Measurements from ENCODE around the gene UPK3A. TPM values are rescaled to one million over a fixed set of nuclear protein-coding genes. Genes with fewer than 3 reads are reported as not detected.
A peak's percentile ranks its signal among the peaks of the same experiment; 100 is the strongest.

UPK3A gene
- total and polyA plus RNA-seq, 10 of the 15 experiments (the other 5 are each of a cell fraction or from before 2014, with no cell fraction given): not detected

DNA sequence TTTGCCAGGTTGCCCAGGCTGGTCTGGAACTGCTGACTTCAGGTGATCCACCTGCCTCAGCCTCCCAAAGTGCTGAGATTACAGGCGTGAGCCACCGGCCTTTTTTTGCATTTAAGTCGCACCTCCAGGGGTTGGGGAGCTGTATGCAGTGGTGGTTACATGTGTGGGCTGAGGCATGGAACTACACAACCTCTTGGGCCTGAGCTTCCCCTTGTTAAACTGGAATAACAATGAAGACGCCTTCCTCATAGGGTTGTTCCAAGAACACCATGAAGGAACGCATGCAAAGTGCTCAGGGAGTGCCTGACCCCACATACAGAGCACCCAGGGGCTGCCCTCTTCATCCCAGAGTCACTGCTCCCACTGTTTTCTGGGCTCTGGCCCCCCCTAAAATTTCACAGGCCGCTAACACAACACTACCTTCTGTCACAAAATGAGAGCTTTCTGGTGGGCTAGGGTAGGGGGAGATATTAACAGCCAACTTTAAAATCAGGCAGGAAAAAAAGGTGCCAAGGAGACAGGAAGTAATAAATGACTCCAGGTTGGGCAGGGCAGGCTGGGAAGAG lies 23.7 kb downstream of the UPK3A start:
- Histone ChIP-seq H3K27ac (ENCODE audit: control insufficient read depth, insufficient read depth) (peak overlapping the region; percentile 63), H3K4me2 (ENCODE audit: control insufficient read depth, insufficient read depth) (peak overlapping the region; percentile 62), H3K9ac (ENCODE audit: control insufficient read depth, insufficient read depth, low read length) (peak overlapping the region; percentile 74), H3K27me3 (replicated peaks in 1 of 2; ENCODE audit: control insufficient read depth in 2 of 2, insufficient read depth in 2 of 2, low read length in 1 of 2) (no peaks in the 10 kb centered on the region), H3K4me3 (peak overlapping the region; percentile 41; the same call in 1 of the 2 replicates), H2AFZ (ENCODE audit: control insufficient read depth, low read depth, low read length) (peak overlapping the region; percentile 94), H3K79me2 (ENCODE audit: control insufficient read depth, insufficient read depth, low read length) (peaks cover 12% of the 10 kb centered on the region), H4K20me1 (ENCODE audit: control insufficient read depth, insufficient read depth) (no peaks in the 10 kb centered on the region), H3K9me3 (replicated peaks; ENCODE audit: control insufficient read depth, insufficient read depth, low read length) (no peaks in the 10 kb centered on the region), H3K36me3 (ENCODE audit: control insufficient read depth in 2 of 2, insufficient read depth in 2 of 2, low read length in 1 of 2) (no peaks in the 10 kb centered on the region), H3K4me1 (ENCODE audit: control insufficient read depth, insufficient read depth, low read length) (peaks cover 19% of the 10 kb centered on the region)
- intact Hi-C loops (cut with micrococcal nuclease; ENCODE audit: unreplicated experiment) (no loop called here), in situ Hi-C loops (cut with MboI) (no loop called here)
- POLR2A ChIA-PET: interaction anchor here (1.1 to 1.4 kb wide), 2 partner anchors 11 to 13 kb away, joined by 3 to 4 read pairs; no protein-coding TSS in a partner anchor
- SMC1A ChIA-PET (ENCODE audit: uncharacterized antibody, unreplicated experiment): interaction anchor here (0.6 to 1.6 kb wide), 3 partner anchors 9 to 11 kb away, joined by 3 to 5 read pairs (median 5); no protein-coding TSS in a partner anchor
- no TSS peak for BruUV-seq (replicated peaks)
- RAD21 ChIA-PET (ENCODE audit: unreplicated experiment): interaction anchor here (0.6 to 1.1 kb wide), 2 partner anchors 9 to 14 kb away, joined by 3 read pairs; no protein-coding TSS in a partner anchor
- peak; percentile 76; the same call in 1 of the 2 replicates for TF ChIP-seq SPI1 (IDR thresholded peaks at IDR 0.05; ENCODE audit: borderline replicate concordance, insufficient read depth, low read depth, low read length)
- TF ChIP-seq, protein P1, sequence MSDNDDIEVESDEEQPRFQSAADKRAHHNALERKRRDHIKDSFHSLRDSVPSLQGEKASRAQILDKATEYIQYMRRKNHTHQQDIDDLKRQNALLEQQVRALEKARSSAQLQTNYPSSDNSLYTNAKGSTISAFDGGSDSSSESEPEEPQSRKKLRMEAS (IDR thresholded peaks at IDR 0.05; ENCODE audit: low read depth, low read length): no peak
- no peak for DNase-seq (ENCODE audit: low read depth, low spot score)
- FAIRE-seq: no peak
- WGBS (ENCODE audit: insufficient coverage, insufficient replicate concordance, low lambda C conversion rate, missing lambda C conversion rate): 64% methylated on average over 6 of the region's 6 CpGs
- no peak for ATAC-seq
- CTCF ChIA-PET: interaction anchor here (1.2 to 1.5 kb wide), 3 partner anchors 8 to 16 kb away, joined by 3 to 5 read pairs (median 4); no protein-coding TSS in a partner anchor

GRCh38 chr22:45308957-45309421 lies 24.2 kb downstream of the UPK3A start:
- peak; percentile 1; the same call in 1 of the 3 replicates for ATAC-seq
- POLR2A ChIA-PET: interaction anchor here (1.1 to 1.4 kb wide), 2 partner anchors 10 to 13 kb away, joined by 3 to 4 read pairs; no protein-coding TSS in a partner anchor
- Histone ChIP-seq H3K9me3 (replicated peaks; ENCODE audit: control insufficient read depth, insufficient read depth, low read length) (no peaks in the 10 kb centered on the region), H3K79me2 (ENCODE audit: control insufficient read depth, insufficient read depth, low read length) (peaks cover 12% of the 10 kb centered on the region), H3K36me3 (ENCODE audit: control insufficient read depth in 2 of 2, insufficient read depth in 2 of 2, low read length in 1 of 2) (no peaks in the 10 kb centered on the region), H4K20me1 (ENCODE audit: control insufficient read depth, insufficient read depth) (no peaks in the 10 kb centered on the region), H3K27ac (ENCODE audit: control insufficient read depth, insufficient read depth) (peak overlapping the region; percentile 63), H3K4me2 (ENCODE audit: control insufficient read depth, insufficient read depth) (peak overlapping the region; percentile 62), H3K4me1 (ENCODE audit: control insufficient read depth, insufficient read depth, low read length) (peaks cover 20% of the 10 kb centered on the region), H3K27me3 (replicated peaks in 1 of 2; ENCODE audit: control insufficient read depth in 2 of 2, insufficient read depth in 2 of 2, low read length in 1 of 2) (no peaks in the 10 kb centered on the region), H3K4me3 (peak overlapping the region; percentile 41), H3K9ac (ENCODE audit: control insufficient read depth, insufficient read depth, low read length) (peak overlapping the region; percentile 74), H2AFZ (ENCODE audit: control insufficient read depth, low read depth, low read length) (peak overlapping the region; percentile 94)
- no peak for FAIRE-seq
- SMC1A ChIA-PET (ENCODE audit: uncharacterized antibody, unreplicated experiment): interaction anchor here (0.7 to 1.6 kb wide), 3 partner anchors 9 to 13 kb away, joined by 3 to 5 read pairs (median 5); no protein-coding TSS in a partner anchor
- RAD21 ChIA-PET (ENCODE audit: unreplicated experiment): no interaction called here
- WGBS (ENCODE audit: insufficient coverage, insufficient replicate concordance, low lambda C conversion rate, missing lambda C conversion rate): under 1% methylated on average over 25 of the region's 25 CpGs
- BruUV-seq (replicated peaks): no TSS peak
- CTCF ChIA-PET: interaction anchor here (1.2 to 1.5 kb wide), 3 partner anchors 9 to 15 kb away, joined by 3 to 5 read pairs (median 4); no protein-coding TSS in a partner anchor
- no peak for DNase-seq (ENCODE audit: low read depth, low spot score)
- in situ Hi-C loops (cut with MboI): no loop called here
- intact Hi-C loops (cut with micrococcal nuclease; ENCODE audit: unreplicated experiment): no loop called here
- peak; percentile 8 for TF ChIP-seq MEF2B (IDR thresholded peaks at IDR 0.05; ENCODE audit: partially characterized antibody, poor library complexity, severe bottlenecking)
- TF ChIP-seq MLLT1 (IDR thresholded peaks at IDR 0.05): peak; percentile 77; the same call in 1 of the 2 replicates
- TF ChIP-seq CTCF (IDR thresholded peaks at IDR 0.05 in 2 of 3, conservative IDR thresholded peaks at IDR 0.05 in 1 of 3; ENCODE audit: control insufficient read depth in 2 of 3, extremely low read depth in 1 of 3, insufficient read depth in 1 of 3, low read depth in 3 of 3, low read length in 3 of 3): peak in 1 of 3 experiments; percentile 6; a peak in 1 of 6 replicates
- TF ChIP-seq MTA2 (IDR thresholded peaks at IDR 0.05; ENCODE audit: low read depth): 0 out of 2 replicates have a peak, but pooled peaks have one; percentile 11
